Endothelial cell of umbilical vein (primary cell): ENCODE measurements around the gene STK32A. TPM values are rescaled to one million over a fixed set of nuclear protein-coding genes. Genes with fewer than 3 reads are reported as not detected.

Source experiments
- BruUV-seq: library from RNA; stranded (reverse); fragments of 400-500 nt; replicated peaks from 2 replicates; lab custom pipeline; 2021; lab: Mats Ljungman, UMichigan
- CTCF ChIA-PET: fragments of 300-600, 350-600 bp; sonication (Branson Sonifier 250); formaldehyde crosslinking; loops from one replicate; lab custom pipeline; 2021; ENCODE audit warnings: antibody characterized with exemption, inconsistent platforms; lab: Charles Lee
- POLR2A ChIA-PET: fragments of 300-600, 350-600 bp; sonication (Branson Sonifier 250); formaldehyde crosslinking; loops from one replicate; lab custom pipeline; 2021; ENCODE audit warnings: antibody characterized with exemption, inconsistent platforms; lab: Charles Lee
- DNase-seq: peaks from one replicate; pipeline ENCODE4 v3.0.0-alpha.2; 2011; ENCODE audit warnings: low read depth, low spot score
- FAIRE-seq: peaks from 2 replicates; lab custom pipeline; 2011; peaks lifted over from hg19 to GRCh38; lab: Jason Lieb, UNC
- H2AFZ ChIP-seq: 2 replicates; pipeline ENCODE4 v1.6.0; 2012; ENCODE audit warnings: low read depth, low read length, control low read depth, inconsistent platforms
- H3K27ac ChIP-seq: 2 replicates; pipeline ENCODE4 v1.5.1; 2011; ENCODE audit warnings: low read depth, mild to moderate bottlenecking, control low read depth, low read length, moderate library complexity; ENCODE audit not compliant: insufficient read depth
- H3K27me3 ChIP-seq, 2 experiments: 2 replicates each; pipeline versions ENCODE4 v1.6.0 to v1.6.1; 2011; ENCODE audit warnings: low read length in 2 of 2, mixed read lengths in 1 of 2; ENCODE audit not compliant: control insufficient read depth in 2 of 2, insufficient read depth in 2 of 2
- H3K36me3 ChIP-seq, 2 experiments: 2 replicates in 1 of 2; 3 replicates in 1 of 2; pipeline ENCODE4 v1.5.1; 2011; ENCODE audit warnings: low read length in 2 of 2, mild to moderate bottlenecking in 1 of 2, moderate library complexity in 1 of 2; ENCODE audit not compliant: control insufficient read depth in 2 of 2, insufficient read depth in 2 of 2; ENCODE audit errors: extremely low read depth in 1 of 2
- H3K4me1 ChIP-seq: 3 replicates; pipeline ENCODE4 v1.5.1; 2011; ENCODE audit warnings: mild to moderate bottlenecking, low read length; ENCODE audit not compliant: control insufficient read depth, insufficient read depth; ENCODE audit errors: extremely low read depth
- H3K4me2 ChIP-seq: 2 replicates; pipeline ENCODE4 v1.6.1; 2011; ENCODE audit warnings: low read length, control low read depth, mixed read lengths; ENCODE audit not compliant: insufficient read depth
- H3K4me3 ChIP-seq, 3 experiments: fragments of 200-600 bp in 1 of 3; sonication (generic), shearing (Covaris generic) in 1 of 3; replicated peaks in 1 of 3; 2 replicates each; pipeline ENCODE4 v1.5.1; 2011 to 2016; ENCODE audit warnings: control low read depth in 3 of 3, low read length in 3 of 3, mild to moderate bottlenecking in 2 of 3, inconsistent platforms in 1 of 3, low read depth in 1 of 3, moderate library complexity in 1 of 3; ENCODE audit not compliant: insufficient read depth in 1 of 3
- H3K79me2 ChIP-seq: 2 replicates; pipeline ENCODE4 v1.6.0; 2012; ENCODE audit warnings: low read length, inconsistent platforms; ENCODE audit not compliant: control insufficient read depth, insufficient read depth
- H3K9ac ChIP-seq: replicated peaks from 2 replicates; pipeline ENCODE3; 2011; ENCODE audit warnings: low read length, control low read depth; ENCODE audit not compliant: insufficient read depth; ENCODE audit errors: extremely low read depth
- H3K9me1 ChIP-seq: replicated peaks from 3 replicates; pipeline ENCODE4 v1.6.0; 2011; ENCODE audit warnings: mild to moderate bottlenecking, low read length; ENCODE audit not compliant: control insufficient read depth, insufficient read depth; ENCODE audit errors: extremely low read depth
- H3K9me3 ChIP-seq: replicated peaks from 2 replicates; pipeline ENCODE4 v1.5.1; 2012; ENCODE audit warnings: low read length, inconsistent platforms; ENCODE audit not compliant: control insufficient read depth, insufficient read depth
- H4K20me1 ChIP-seq: replicated peaks from 2 replicates; pipeline ENCODE3; 2011; ENCODE audit warnings: mild to moderate bottlenecking, low read length; ENCODE audit not compliant: control insufficient read depth, insufficient read depth; ENCODE audit errors: extremely low read depth
- CTCF ChIP-seq, 2 donors: IDR thresholded peaks; 1 replicate in 1 of 2; 2 replicates in 1 of 2; pipeline ENCODE4 v1.5.1; 2011; ENCODE audit warnings: low read length in 2 of 2, mild to moderate bottlenecking in 2 of 2, moderate library complexity in 2 of 2, control low read depth in 1 of 2, inconsistent platforms in 1 of 2, low read depth in 1 of 2; ENCODE audit not compliant: insufficient read depth in 1 of 2; ENCODE audit errors: extremely low read depth in 1 of 2
- EZH2 ChIP-seq: IDR thresholded peaks from 2 replicates; pipeline ENCODE4 v1.6.1; 2012; ENCODE audit warnings: borderline replicate concordance, low read depth, mild to moderate bottlenecking, moderate library complexity, low read length, inconsistent platforms; ENCODE audit not compliant: severe bottlenecking
- FOS ChIP-seq: IDR thresholded peaks from 2 replicates; pipeline ENCODE4 v1.6.1; 2011; ENCODE audit warnings: mild to moderate bottlenecking, low read length, moderate library complexity, borderline replicate concordance; ENCODE audit not compliant: insufficient read depth
- GATA2 ChIP-seq: IDR thresholded peaks from 2 replicates; pipeline ENCODE4 v1.7.0; 2011; ENCODE audit warnings: low read depth, mild to moderate bottlenecking, moderate library complexity, mixed read lengths, low read length; ENCODE audit not compliant: insufficient read length, insufficient read depth
- MAX ChIP-seq: IDR thresholded peaks from 2 replicates; pipeline ENCODE4 v1.6.1; 2011; ENCODE audit not compliant: insufficient read depth, insufficient read length
- MYC ChIP-seq: IDR thresholded peaks from one replicate; pipeline ENCODE4 v1.6.1; 2011; ENCODE audit warnings: mild to moderate bottlenecking, low read depth, low read length
- POLR2A ChIP-seq: IDR thresholded peaks from 2 replicates; pipeline ENCODE4 v1.6.1; 2012; ENCODE audit warnings: low read depth, mild to moderate bottlenecking, control low read depth, low read length
- POLR2AphosphoS5 ChIP-seq: IDR thresholded peaks from 2 replicates; pipeline ENCODE4 v1.6.1; 2012; ENCODE audit warnings: low read depth, mild to moderate bottlenecking, control low read depth, low read length, moderate library complexity; ENCODE audit not compliant: insufficient read depth
- dilution Hi-C: fragments of 300-500 bp; cut with MboI; formaldehyde crosslinking; loops from one replicate; pipeline ENCODE4 v1.15.0; 2019; ENCODE audit warnings: low sequenced_read_pairs; ENCODE audit not compliant: extremely low pct_ligation_motif_present
- intact Hi-C: fragments of 100-400 bp; cut with micrococcal nuclease; formaldehyde crosslinking; loops from one replicate; pipeline ENCODE4 v1.10.0; 2022
- polyA plus RNA-seq, 4 experiments: library from polyadenylated mRNA; depleted of rRNA in 3 of 4; stranded (reverse) in 3 of 4; unstranded in 1 of 4; fragments of >200 nt; gene quantifications; 2 replicates each; pipeline versions ENCODE4 v1.2.1 to v1.2.3, GENCODE V29; 2011 to 2012; ENCODE audit warnings: missing spikeins in 1 of 4
- total RNA-seq: library from RNA; stranded (reverse); gene quantifications from 2 replicates; pipeline ENCODE4 v1.2.3, GENCODE V29; 2021

The STK32A gene
- total and polyA plus RNA-seq, 2 donors (not counting 3 experiments of a cell fraction or from before 2014, with no cell fraction given), result not detected

GRCh38 chr5:147203213-147203612, 31.6 kb upstream of the STK32A start:
- no peaks in the 10 kb centered on the region for H3K9me3 ChIP-seq
- H3K79me2 ChIP-seq, result no peaks in the 10 kb centered on the region
- no peaks in the 10 kb centered on the region for H4K20me1 ChIP-seq
- no peak overlapping the region for H3K4me2 ChIP-seq
- no peak overlapping the region for H3K9ac ChIP-seq
- no peaks in the 10 kb centered on the region for H3K9me1 ChIP-seq
- BruUV-seq, result no TSS peak
- intact Hi-C loops, result no loop called here
- H3K36me3 ChIP-seq, result no peaks in the 10 kb centered on the region
- H3K4me3 ChIP-seq, result no peak overlapping the region
- TF ChIP-seq CTCF (IDR thresholded peaks at IDR 0.05; ENCODE audit: extremely low read depth in 1 of 2, insufficient read depth in 1 of 2, low read depth in 1 of 2, low read length in 2 of 2) (no peak), MAX (no peak), MYC (no peak), EZH2 (no peak), POLR2A (no peak), FOS (no peak)
- dilution Hi-C loops, result no loop called here
- no peaks in the 10 kb centered on the region for H3K4me1 ChIP-seq
- peaks cover 0 to 4% of the 10 kb centered on the region in 2 experiments for H3K27me3 ChIP-seq
- H2AFZ ChIP-seq, result no peak overlapping the region
- no peak overlapping the region for H3K27ac ChIP-seq
- no peak for FAIRE-seq
- CTCF ChIA-PET, result interaction anchor here (1.0 kb wide), 1 partner anchor 14 kb away, joined by 6 read pairs; no protein-coding TSS in a partner anchor
- POLR2A ChIA-PET, result no interaction called here
- no peak for DNase-seq

- dilution Hi-C loops (no loop called here), intact Hi-C loops (no loop called here)
- Histone ChIP-seq H3K4me3 (no peak overlapping the region), H3K9me3 (no peaks in the 10 kb centered on the region), H3K4me1 (no peaks in the 10 kb centered on the region), H3K4me2 (no peak overlapping the region), H3K27me3 (peaks cover 0 to 4% of the 10 kb centered on the region in 2 experiments), H4K20me1 (no peaks in the 10 kb centered on the region), H3K36me3 (no peaks in the 10 kb centered on the region), H2AFZ (no peak overlapping the region), H3K79me2 (no peaks in the 10 kb centered on the region), H3K27ac (no peak overlapping the region), H3K9me1 (no peaks in the 10 kb centered on the region), H3K9ac (no peak overlapping the region)
- TF ChIP-seq CTCF (IDR thresholded peaks at IDR 0.05; ENCODE audit: extremely low read depth in 1 of 2, insufficient read depth in 1 of 2, low read depth in 1 of 2, low read length in 2 of 2) (no peak), POLR2AphosphoS5 (no peak), FOS (no peak), GATA2 (no peak), EZH2 (no peak)
- no TSS peak for BruUV-seq
- ChIA-PET POLR2A (no interaction called here), CTCF (interaction anchor here (1.0 kb wide), 1 partner anchor 16 kb away, joined by 6 read pairs; no protein-coding TSS in a partner anchor)
- DNase-seq (no peak), FAIRE-seq (no peak)
Observed at GRCh38 chr5:147204576-147204975, 30.2 kb upstream of the STK32A start.
